HG02588 (cell line): Measurements from ENCODE around the gene RFC1.
"Not testable (repeated sequence)": the region's sequence is repeated elsewhere in the genome, so short reads cannot be mapped to it uniquely, and the experiment has no call there.

ENCODE experiments used
- ATAC-seq: cut with Tn5 transposase; IDR thresholded peaks from one replicate; pipeline ENCODE4 v1.9.1; 2021; ENCODE audit warnings: mild to moderate bottlenecking, moderate library complexity; ENCODE audit not compliant: unreplicated experiment

Gene RFC1

GRCh38 chr4:39312816-39313215 lies 53.3 kb downstream of the RFC1 start:
- no peak for ATAC-seq

GRCh38 chr4:39308611-39309010 lies 57.6 kb downstream of the RFC1 start:
- ATAC-seq: no peak

- ATAC-seq: no peak
These were observed 60.1 kb downstream of the RFC1 start for GRCh38 chr4:39305912-39306677.

GRCh38 chr4:39304651-39305050 lies 61.5 kb downstream of the RFC1 start:
- no peak for ATAC-seq

GRCh38 chr4:39303871-39304270 lies 62.3 kb downstream of the RFC1 start:
- no peak for ATAC-seq

GRCh38 chr4:39302901-39303300 lies 63.3 kb downstream of the RFC1 start:
- ATAC-seq: no peak

GRCh38 chr4:39295784-39296183 lies 70.4 kb downstream of the RFC1 start:
- ATAC-seq: no peak

GRCh38 chr4:39292433-39292832 lies 73.7 kb downstream of the RFC1 start:
- not testable (repeated sequence) for ATAC-seq

- ATAC-seq: no peak
These were observed 74.5 kb downstream of the RFC1 start for GRCh38 chr4:39291686-39292085.

GRCh38 chr4:39287223-39287622 lies 78.9 kb downstream of the RFC1 start:
- ATAC-seq: no peak

- no peak for ATAC-seq
These were observed 79.9 kb downstream of the RFC1 start for GRCh38 chr4:39286263-39286662.

- ATAC-seq: no peak
These were observed 80.3 kb downstream of the RFC1 start for GRCh38 chr4:39285853-39286252.

- ATAC-seq: no peak
These were observed 80.9 kb downstream of the RFC1 start for GRCh38 chr4:39285111-39285795.

- ATAC-seq: no peak
These were observed 85.4 kb downstream of the RFC1 start for GRCh38 chr4:39280770-39281169.

- no peak for ATAC-seq
These were observed 86.7 kb downstream of the RFC1 start for GRCh38 chr4:39279416-39279815.

GRCh38 chr4:39278476-39278875 lies 87.7 kb downstream of the RFC1 start:
- ATAC-seq: no peak

- not testable (repeated sequence) for ATAC-seq
These were observed 88.5 kb downstream of the RFC1 start for GRCh38 chr4:39277661-39278060.

- no peak for ATAC-seq
These were observed 91.7 kb downstream of the RFC1 start for GRCh38 chr4:39274503-39274902.

GRCh38 chr4:39263895-39264294 lies 102.3 kb downstream of the RFC1 start:
- no peak for ATAC-seq

- no peak for ATAC-seq
These were observed 106.4 kb downstream of the RFC1 start for GRCh38 chr4:39259571-39260330.

GRCh38 chr4:39256436-39256835 lies 109.7 kb downstream of the RFC1 start:
- ATAC-seq: no peak

- no peak for ATAC-seq
These were observed 110.3 kb downstream of the RFC1 start for GRCh38 chr4:39255871-39256270.
